PC-3 (cell line): ENCODE data around the gene PLPPR5. TPM values are rescaled to one million over a fixed set of nuclear protein-coding genes. Genes with fewer than 3 reads are reported as not detected.

Source experiments
- ATAC-seq: fragments of 200-7000 bp; cut with Tn5 transposase; 2 replicates; pipeline ENCODE4 v1.9.1; 2020; ENCODE audit warnings: mild to moderate bottlenecking, moderate library complexity
- BruUV-seq: library from RNA; stranded (reverse); fragments of 400-500 nt; replicated peaks from 2 replicates; lab custom pipeline; 2021; lab: Mats Ljungman, UMichigan
- CTCF ChIA-PET: fragments of 300-600 bp; sonication (Branson Sonifier 250); formaldehyde crosslinking; loops from one replicate; lab custom pipeline; 2022; ENCODE audit warnings: antibody characterized with exemption; lab: Charles Lee
- POLR2A ChIA-PET: fragments of 300-600 bp; sonication (Branson Sonifier 250); formaldehyde crosslinking; loops from one replicate; lab custom pipeline; 2022; ENCODE audit warnings: antibody characterized with exemption; ENCODE audit not compliant: unreplicated experiment; lab: Charles Lee
- DNase-seq: peaks from one replicate; pipeline ENCODE4 v3.0.0-alpha.2; 2015
- H2AFZ ChIP-seq: fragments of 300-600 bp; sonication (generic); 2 replicates; pipeline ENCODE4 v1.6.0; 2016; ENCODE audit warnings: antibody characterized with exemption, low read length
- H3F3A ChIP-seq: fragments of 300-600 bp; sonication (generic); one replicate; pipeline ENCODE4 v1.6.0; 2017; ENCODE audit warnings: antibody characterized with exemption, low read length, control low read depth, mild to moderate bottlenecking; ENCODE audit not compliant: unreplicated experiment
- H3K27ac ChIP-seq: fragments of 300-600 bp; sonication (generic); 2 replicates; pipeline ENCODE4 v1.5.1; 2016; ENCODE audit warnings: mild to moderate bottlenecking, low read length
- H3K27me3 ChIP-seq: fragments of 300-600 bp; sonication (generic); 2 replicates; pipeline ENCODE4 v1.6.1; 2016; ENCODE audit warnings: low read length, mixed read lengths
- H3K36me3 ChIP-seq: fragments of 300-600 bp; sonication (generic); 2 replicates; pipeline ENCODE4 v1.6.1; 2016; ENCODE audit warnings: low read depth, mixed run types, low read length, mixed read lengths
- H3K4me1 ChIP-seq: fragments of 300-600 bp; sonication (generic); 2 replicates; pipeline ENCODE4 v1.5.1; 2016; ENCODE audit warnings: low read length; ENCODE audit not compliant: insufficient read depth
- H3K4me2 ChIP-seq: fragments of 300-600 bp; sonication (generic); 2 replicates; pipeline ENCODE4 v1.6.0; 2016; ENCODE audit warnings: low read length
- H3K4me3 ChIP-seq: fragments of 300-600 bp; sonication (generic); 2 replicates; pipeline ENCODE4 v1.5.1; 2016; ENCODE audit warnings: mild to moderate bottlenecking, low read length, mixed read lengths
- H3K79me2 ChIP-seq: fragments of 300-600 bp; sonication (generic); 2 replicates; pipeline ENCODE4 v1.6.1; 2017; ENCODE audit warnings: low read length, mixed read lengths
- H3K9ac ChIP-seq: fragments of 300-600 bp; sonication (generic); 2 replicates; pipeline ENCODE4 v1.6.0; 2016; ENCODE audit warnings: mild to moderate bottlenecking, low read length
- H3K9me2 ChIP-seq: fragments of 300-600 bp; sonication (generic); replicated peaks from 2 replicates; pipeline ENCODE4 v1.6.1; 2016; ENCODE audit warnings: mixed run types, low read length, mixed read lengths
- H3K9me3 ChIP-seq: fragments of 300-600 bp; sonication (generic); 2 replicates; pipeline ENCODE4 v1.6.1; 2016; ENCODE audit warnings: low read length, mixed read lengths
- H4K20me1 ChIP-seq: fragments of 300-600 bp; sonication (generic); 2 replicates; pipeline ENCODE4 v1.6.1; 2016; ENCODE audit warnings: low read length, mixed read lengths
- EZH2 ChIP-seq: fragments of 300-600 bp; sonication (generic); IDR thresholded peaks from one replicate; pipeline ENCODE4 v1.6.1; 2017; ENCODE audit warnings: antibody characterized with exemption, mild to moderate bottlenecking, low read length; ENCODE audit not compliant: unreplicated experiment
- EZH2phosphoT487 ChIP-seq: fragments of 300-600 bp; sonication (generic); IDR thresholded peaks from 2 replicates; pipeline ENCODE4 v1.6.1; 2018; ENCODE audit warnings: mild to moderate bottlenecking, antibody characterized with exemption, low read length, borderline replicate concordance
- intact Hi-C: fragments of 100-400 bp; cut with micrococcal nuclease; formaldehyde crosslinking; loops from 2 replicates; pipeline ENCODE4 v1.9.0; 2023
- total RNA-seq: library from RNA; depleted of rRNA; stranded (reverse); fragments of >200 nt; gene quantifications from 2 replicates; pipeline ENCODE4 v1.2.3, GENCODE V29; 2014
- TF ChIP-seq, protein P1 (sequence below): fragments of 300-600 bp; sonication (generic); conservative IDR thresholded peaks from 2 replicates; pipeline ENCODE4 v1.5.1; 2017; ENCODE audit warnings: antibody characterized with exemption, low read depth, mild to moderate bottlenecking, low read length

PLPPR5 gene
- total RNA-seq, 1 experiment from 2014 or later, result 2.1 TPM

GRCh38 chr1:98988904-98989555 lies 15.6 kb downstream of the PLPPR5 start:
- H3K27me3 ChIP-seq, result no peaks in the 10 kb centered on the region
- ChIA-PET POLR2A (no interaction called here), CTCF (no interaction called here)
- no peaks in the 10 kb centered on the region for H3K79me2 ChIP-seq
- H3F3A ChIP-seq, result peaks cover 8% of the 10 kb centered on the region
- peaks cover 22% of the 10 kb centered on the region for H3K4me1 ChIP-seq
- no peak overlapping the region for H3K4me2 ChIP-seq
- H4K20me1 ChIP-seq, result no peaks in the 10 kb centered on the region
- intact Hi-C loops, result no loop called here
- H3K9ac ChIP-seq, result no peak overlapping the region
- H3K36me3 ChIP-seq, result no peaks in the 10 kb centered on the region
- H2AFZ ChIP-seq, result no peak overlapping the region
- DNase-seq (no peak), ATAC-seq (no peak)
- no peak for TF ChIP-seq EZH2phosphoT487
- TF ChIP-seq, protein P1, sequence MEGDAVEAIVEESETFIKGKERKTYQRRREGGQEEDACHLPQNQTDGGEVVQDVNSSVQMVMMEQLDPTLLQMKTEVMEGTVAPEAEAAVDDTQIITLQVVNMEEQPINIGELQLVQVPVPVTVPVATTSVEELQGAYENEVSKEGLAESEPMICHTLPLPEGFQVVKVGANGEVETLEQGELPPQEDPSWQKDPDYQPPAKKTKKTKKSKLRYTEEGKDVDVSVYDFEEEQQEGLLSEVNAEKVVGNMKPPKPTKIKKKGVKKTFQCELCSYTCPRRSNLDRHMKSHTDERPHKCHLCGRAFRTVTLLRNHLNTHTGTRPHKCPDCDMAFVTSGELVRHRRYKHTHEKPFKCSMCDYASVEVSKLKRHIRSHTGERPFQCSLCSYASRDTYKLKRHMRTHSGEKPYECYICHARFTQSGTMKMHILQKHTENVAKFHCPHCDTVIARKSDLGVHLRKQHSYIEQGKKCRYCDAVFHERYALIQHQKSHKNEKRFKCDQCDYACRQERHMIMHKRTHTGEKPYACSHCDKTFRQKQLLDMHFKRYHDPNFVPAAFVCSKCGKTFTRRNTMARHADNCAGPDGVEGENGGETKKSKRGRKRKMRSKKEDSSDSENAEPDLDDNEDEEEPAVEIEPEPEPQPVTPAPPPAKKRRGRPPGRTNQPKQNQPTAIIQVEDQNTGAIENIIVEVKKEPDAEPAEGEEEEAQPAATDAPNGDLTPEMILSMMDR, result no peak
- TF ChIP-seq EZH2, result no peak
- no TSS peak for BruUV-seq
- H3K9me2 ChIP-seq, result no peaks in the 10 kb centered on the region
- H3K4me3 ChIP-seq, result no peak overlapping the region
- H3K9me3 ChIP-seq, result 0 out of 2 replicates have a peak, but pooled peaks cover 4% of the 10 kb centered on the region
- no peak overlapping the region for H3K27ac ChIP-seq

GRCh38 chr1:98985687-98986086 lies 19.0 kb downstream of the PLPPR5 start:
- Histone ChIP-seq H2AFZ (no peak overlapping the region), H3K4me3 (no peak overlapping the region), H3F3A (peaks cover 5% of the 10 kb centered on the region), H3K4me2 (no peak overlapping the region), H3K4me1 (peaks cover 22% of the 10 kb centered on the region), H3K79me2 (no peaks in the 10 kb centered on the region), H3K9ac (no peak overlapping the region), H3K9me3 (0 out of 2 replicates have a peak, but pooled peaks cover 4% of the 10 kb centered on the region), H3K9me2 (no peaks in the 10 kb centered on the region), H3K27ac (peak overlapping the region; percentile 23; the same call in 1 of the 2 replicates), H3K36me3 (no peaks in the 10 kb centered on the region), H3K27me3 (no peaks in the 10 kb centered on the region), H4K20me1 (no peaks in the 10 kb centered on the region)
- ChIA-PET POLR2A (no interaction called here), CTCF (no interaction called here)
- no TSS peak for BruUV-seq
- DNase-seq (peak; percentile 71), ATAC-seq (peak; percentile 65)
- intact Hi-C loops, result no loop called here
- TF ChIP-seq EZH2 (no peak), EZH2phosphoT487 (no peak)
- TF ChIP-seq, protein P1, result no peak
